OCI-LY1 (cell line): Measurements from ENCODE around the gene GPR15.

Experiments used
- CTCF ChIP-seq: fragments of 200-600 bp; sonication (generic), shearing (Covaris generic); IDR thresholded peaks from 2 replicates; pipeline ENCODE4 v1.5.1; 2017; ENCODE audit warnings: mild to moderate bottlenecking, antibody characterized with exemption, low read length, moderate library complexity, mixed read lengths
- EZH2 ChIP-seq: fragments of 200-600 bp; sonication (generic), shearing (Covaris generic); IDR thresholded peaks from 2 replicates; pipeline ENCODE4 v1.8.0; 2017; ENCODE audit warnings: borderline replicate concordance, mixed run types, mild to moderate bottlenecking, antibody characterized with exemption, low read length, moderate library complexity, mixed read lengths

- TF ChIP-seq CTCF, result no peak
- TF ChIP-seq EZH2, result no peak
Observed at GRCh38 chr3:98512576-98512975, 19.2 kb upstream of the GPR15 start.
